Measurements from ENCODE around the gene ABCF1.
"Not testable (repeated sequence)": the region's sequence is repeated elsewhere in the genome, so short reads cannot be mapped to it uniquely, and the experiment has no call there.

The ABCF1 gene

DNA sequence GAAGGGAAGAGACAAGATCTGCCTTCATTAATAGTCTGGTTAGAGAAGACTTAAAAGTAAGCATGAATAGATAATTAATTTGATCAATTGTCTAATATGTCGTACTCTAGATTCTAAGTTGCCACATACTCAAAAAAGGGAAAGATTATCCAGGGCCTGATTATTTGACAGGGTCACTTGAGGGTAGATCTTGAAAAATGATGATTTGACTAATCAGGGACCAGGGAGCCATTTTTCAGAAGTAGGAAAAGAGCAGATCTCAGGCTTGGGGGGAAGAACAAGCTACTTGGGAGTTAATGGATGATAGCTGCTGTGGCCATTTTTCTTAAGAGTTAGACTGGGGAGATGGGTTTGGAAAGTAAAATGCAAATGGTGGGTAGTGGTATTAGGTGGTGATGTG is 21.0 kb downstream of the ABCF1 start:
- TF ChIP-seq, protein P1, sequence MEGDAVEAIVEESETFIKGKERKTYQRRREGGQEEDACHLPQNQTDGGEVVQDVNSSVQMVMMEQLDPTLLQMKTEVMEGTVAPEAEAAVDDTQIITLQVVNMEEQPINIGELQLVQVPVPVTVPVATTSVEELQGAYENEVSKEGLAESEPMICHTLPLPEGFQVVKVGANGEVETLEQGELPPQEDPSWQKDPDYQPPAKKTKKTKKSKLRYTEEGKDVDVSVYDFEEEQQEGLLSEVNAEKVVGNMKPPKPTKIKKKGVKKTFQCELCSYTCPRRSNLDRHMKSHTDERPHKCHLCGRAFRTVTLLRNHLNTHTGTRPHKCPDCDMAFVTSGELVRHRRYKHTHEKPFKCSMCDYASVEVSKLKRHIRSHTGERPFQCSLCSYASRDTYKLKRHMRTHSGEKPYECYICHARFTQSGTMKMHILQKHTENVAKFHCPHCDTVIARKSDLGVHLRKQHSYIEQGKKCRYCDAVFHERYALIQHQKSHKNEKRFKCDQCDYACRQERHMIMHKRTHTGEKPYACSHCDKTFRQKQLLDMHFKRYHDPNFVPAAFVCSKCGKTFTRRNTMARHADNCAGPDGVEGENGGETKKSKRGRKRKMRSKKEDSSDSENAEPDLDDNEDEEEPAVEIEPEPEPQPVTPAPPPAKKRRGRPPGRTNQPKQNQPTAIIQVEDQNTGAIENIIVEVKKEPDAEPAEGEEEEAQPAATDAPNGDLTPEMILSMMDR (IDR thresholded peaks at IDR 0.05; ENCODE audit: control insufficient read depth, extremely low read depth, insufficient read depth), result no peak

GRCh38 chr6:30597315-30598144 is 26.3 kb downstream of the ABCF1 start:
- TF ChIP-seq, protein P1 (IDR thresholded peaks at IDR 0.05; ENCODE audit: control insufficient read depth, extremely low read depth, insufficient read depth), result peak; percentile 70
- H3K4me3 ChIP-seq (ENCODE audit: low read depth, low read length); DNase-seq (ENCODE audit: low read depth): not testable (repeated sequence)

More for the DNA sequence above, 21.0 kb downstream of the ABCF1 start:
- DNase-seq (ENCODE audit: low read depth), result no peak
- H3K4me3 ChIP-seq (ENCODE audit: low read depth, low read length), result no peak overlapping the region

DNA sequence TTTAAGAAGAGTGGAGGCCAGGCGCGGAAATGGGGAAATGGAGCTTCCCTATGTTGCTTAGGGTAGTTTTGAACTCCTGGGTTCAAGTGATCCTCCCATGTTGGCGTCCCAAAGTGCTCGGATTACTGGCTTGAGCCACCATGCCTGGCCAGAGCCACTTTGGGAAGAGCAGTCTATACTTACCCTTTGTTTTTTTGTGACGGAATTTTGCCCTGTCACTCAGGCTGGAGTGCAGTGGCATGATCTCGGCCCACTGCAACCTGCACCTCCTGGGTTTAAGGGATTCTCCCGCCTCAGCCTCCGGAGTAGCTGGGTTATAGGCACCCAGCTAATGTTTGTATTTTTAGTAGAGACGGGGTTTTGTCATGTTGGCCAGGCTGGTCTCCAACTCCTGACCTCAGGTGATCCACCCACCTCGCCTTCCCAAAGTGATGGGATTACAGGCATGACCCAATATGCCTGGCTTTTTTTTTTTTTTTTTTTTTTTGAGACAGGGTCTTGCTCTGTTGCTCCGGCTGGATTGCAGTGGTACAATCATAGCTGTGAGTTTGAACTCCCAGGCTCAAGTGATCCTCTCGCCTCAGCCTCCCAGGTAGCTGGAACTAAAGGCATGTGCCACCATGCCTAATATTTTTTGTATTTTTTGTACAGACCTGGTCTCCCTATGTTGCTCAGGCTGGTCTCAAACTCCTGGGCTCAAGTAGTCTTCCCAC is 27.8 kb downstream of the ABCF1 start:
- TF ChIP-seq, protein P1 (IDR thresholded peaks at IDR 0.05; ENCODE audit: control insufficient read depth, extremely low read depth, insufficient read depth), result no peak
- DNase-seq (ENCODE audit: low read depth), result no peak
- no peak overlapping the region for H3K4me3 ChIP-seq (ENCODE audit: low read depth, low read length)

DNA sequence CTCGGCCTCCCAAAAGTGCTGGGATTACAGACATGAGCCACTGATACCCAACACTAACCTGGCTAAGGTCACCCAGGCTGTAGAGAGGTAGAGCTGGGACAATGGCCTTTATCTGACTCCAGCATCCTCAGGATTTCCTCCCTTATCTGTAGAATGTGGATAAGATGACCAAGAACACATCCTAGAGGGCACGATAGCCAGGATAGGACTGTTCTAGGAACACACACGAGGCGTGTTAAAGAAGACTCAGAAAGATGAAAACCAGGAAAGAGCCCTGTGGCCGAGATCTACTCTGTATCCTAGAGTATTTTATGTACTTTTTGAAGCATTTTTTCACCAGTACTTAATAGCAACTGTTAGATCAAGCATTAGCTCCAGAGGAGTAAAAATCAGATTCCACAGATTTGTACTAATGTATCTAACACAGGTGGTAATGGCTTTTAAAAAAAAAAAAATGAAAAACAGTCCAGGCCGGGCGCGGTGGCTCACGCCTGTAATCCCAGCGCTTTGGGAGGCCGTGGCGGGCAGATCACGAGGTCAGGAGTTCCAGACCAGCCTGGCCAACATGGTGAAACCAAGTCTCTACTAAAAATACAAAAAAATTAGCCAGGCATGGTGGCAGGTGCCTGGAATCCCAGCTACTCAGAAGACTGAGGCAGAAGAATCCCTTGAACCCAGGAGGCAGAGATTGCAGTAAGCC is 28.5 kb downstream of the ABCF1 start:
- no peak for DNase-seq (ENCODE audit: low read depth)
- TF ChIP-seq, protein P1 (IDR thresholded peaks at IDR 0.05; ENCODE audit: control insufficient read depth, extremely low read depth, insufficient read depth), result no peak
- no peak overlapping the region for H3K4me3 ChIP-seq (ENCODE audit: low read depth, low read length)

DNA sequence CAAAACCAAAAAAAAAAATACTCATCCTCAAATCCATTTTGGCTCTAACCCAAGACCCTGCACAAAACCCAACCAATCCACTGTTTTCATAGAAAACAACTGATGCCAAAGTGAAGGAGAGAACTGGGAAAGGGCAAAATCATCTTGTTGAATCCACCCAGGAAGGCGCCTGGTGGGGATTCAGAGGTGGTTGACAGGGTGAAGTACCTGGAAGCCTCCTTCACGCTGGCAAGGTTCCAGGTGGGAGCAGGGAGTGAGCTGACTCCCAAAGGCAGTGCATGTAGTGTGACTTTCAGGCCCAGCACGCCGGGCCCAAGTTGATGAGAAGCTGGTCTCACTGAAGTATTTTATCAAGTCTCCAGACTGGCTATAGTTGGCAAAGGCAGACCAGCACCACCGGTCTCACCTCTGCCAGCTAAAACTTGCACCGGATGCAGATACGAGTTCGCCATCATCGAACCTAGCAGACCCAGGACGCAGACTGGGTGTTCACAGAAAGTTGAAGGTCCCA is 29.3 kb downstream of the ABCF1 start:
- TF ChIP-seq, protein P1 (IDR thresholded peaks at IDR 0.05; ENCODE audit: control insufficient read depth, extremely low read depth, insufficient read depth), result no peak
- no peak for DNase-seq (ENCODE audit: low read depth)
- no peak overlapping the region for H3K4me3 ChIP-seq (ENCODE audit: low read depth, low read length)

- H3K4me3 ChIP-seq (ENCODE audit: low read depth, low read length), result no peak overlapping the region
- DNase-seq (ENCODE audit: low read depth), result no peak
- TF ChIP-seq, protein P1 (IDR thresholded peaks at IDR 0.05; ENCODE audit: control insufficient read depth, extremely low read depth, insufficient read depth), result no peak
Measured at GRCh38 chr6:30601436-30601814, 30.2 kb downstream of the ABCF1 start.
